GM19351 (cell line): ENCODE data around the gene STAMBPL1.
"Not testable (repeated sequence)": the region's sequence is repeated elsewhere in the genome, so short reads cannot be mapped to it uniquely, and the experiment has no call there.

Experiments used
- ATAC-seq: cut with Tn5 transposase; IDR thresholded peaks from one replicate; pipeline ENCODE4 v1.9.1; 2021; ENCODE audit warnings: mild to moderate bottlenecking, moderate library complexity; ENCODE audit not compliant: unreplicated experiment

Gene STAMBPL1

DNA sequence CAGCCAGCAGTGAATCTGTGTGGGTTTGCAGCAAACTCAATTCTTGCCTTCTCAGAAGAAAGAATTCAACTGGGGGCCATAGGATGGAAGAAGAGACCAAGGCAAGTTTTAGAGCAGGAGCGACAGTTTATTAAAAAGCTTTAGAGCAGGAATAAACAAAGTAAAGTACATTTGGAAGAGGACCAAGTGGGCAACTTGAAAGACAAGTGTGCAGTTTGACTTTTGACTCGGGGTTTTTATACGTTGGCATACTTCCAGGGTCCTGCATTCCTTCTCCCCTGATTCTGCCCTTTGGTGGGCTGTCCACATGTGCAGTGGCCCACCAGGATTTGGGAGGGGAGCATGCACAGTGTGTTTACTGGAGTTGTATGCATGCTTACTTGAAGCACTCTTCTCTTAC lies 25.4 kb upstream of the STAMBPL1 start:
- ATAC-seq: no peak

DNA sequence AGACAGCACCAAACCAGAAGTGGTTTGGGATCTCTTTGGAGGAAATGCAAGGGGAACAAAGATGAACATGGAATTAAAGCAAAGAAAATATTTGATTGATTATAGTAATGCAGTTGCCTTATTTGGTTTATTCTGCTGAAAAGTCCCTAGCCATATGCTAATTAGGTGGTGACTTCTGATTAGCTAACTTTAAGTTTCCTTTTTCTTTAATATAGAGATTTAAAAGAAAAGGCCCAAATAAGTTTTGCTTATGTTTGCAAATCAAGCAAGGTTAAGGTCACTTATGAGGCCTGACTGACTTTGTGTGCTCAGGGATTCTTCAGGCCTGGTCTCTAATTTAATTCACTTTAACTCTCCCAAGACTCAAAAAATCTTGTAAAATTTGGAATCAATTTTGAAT lies 22.2 kb upstream of the STAMBPL1 start:
- ATAC-seq: no peak

DNA sequence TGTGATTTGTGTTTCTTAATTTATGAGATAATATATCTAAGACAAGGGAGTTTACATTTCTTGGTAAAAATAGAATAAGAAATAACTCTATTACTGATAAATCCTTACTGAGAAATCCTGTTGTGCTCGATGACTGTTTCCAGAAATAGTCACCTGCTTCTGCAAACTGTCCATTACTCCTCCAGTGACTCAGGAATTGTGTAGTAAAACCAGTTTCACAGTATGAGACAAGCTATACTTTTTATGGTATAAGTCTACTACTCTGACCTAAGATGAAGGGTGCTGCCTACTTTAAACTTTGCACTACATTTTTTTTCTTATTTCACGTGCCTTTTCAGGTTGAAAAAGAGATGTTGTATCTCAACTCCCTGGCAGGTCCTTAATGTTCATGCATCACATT lies 21.6 kb upstream of the STAMBPL1 start:
- no peak for ATAC-seq

DNA sequence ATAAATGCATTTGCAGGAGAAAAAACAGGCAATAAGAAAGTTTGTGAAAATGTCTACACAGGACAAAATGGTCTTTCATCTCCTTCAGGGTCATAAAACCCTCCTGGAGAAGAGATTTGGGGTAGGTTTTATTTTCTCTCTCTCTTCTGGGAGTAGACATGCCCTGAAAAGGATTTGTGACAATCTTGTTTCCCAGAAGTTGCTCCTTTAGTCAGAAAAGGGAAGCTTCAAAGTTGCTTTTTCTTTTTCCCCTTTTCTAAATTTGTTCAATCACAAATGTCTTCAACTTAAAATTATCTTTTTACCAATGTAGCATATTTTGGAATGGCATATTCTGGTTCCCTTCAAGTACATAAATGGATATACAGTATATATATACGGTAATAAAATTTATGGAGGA lies 19.0 kb upstream of the STAMBPL1 start:
- no peak for ATAC-seq

DNA sequence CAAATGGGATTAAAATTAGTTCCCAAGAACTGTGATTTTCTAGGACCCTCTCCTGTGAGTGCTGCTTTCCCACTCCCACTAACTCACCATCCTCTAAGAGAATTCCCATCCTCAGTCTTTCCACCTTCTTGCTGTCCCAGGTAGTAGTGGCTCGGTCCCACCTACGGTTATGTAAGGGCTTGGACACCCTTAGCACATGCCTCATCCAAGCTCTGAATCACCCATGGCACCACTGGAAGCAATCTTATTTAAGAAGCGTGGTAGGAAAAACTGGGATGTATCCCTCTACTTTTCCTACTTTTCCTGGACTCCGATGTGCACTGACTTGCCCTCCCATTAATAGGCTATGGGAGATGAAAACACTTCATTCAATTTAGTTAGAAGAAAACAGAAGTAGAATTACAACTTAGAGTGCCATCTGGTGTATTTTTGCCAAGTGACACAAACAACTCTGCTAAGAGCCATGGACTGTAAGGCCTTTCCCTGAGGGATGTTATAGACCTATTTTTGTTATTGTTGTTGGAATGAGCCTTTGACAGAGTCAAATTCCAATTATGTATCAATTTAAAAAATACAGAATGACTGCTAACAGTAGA lies 14.7 kb upstream of the STAMBPL1 start:
- no peak for ATAC-seq

DNA sequence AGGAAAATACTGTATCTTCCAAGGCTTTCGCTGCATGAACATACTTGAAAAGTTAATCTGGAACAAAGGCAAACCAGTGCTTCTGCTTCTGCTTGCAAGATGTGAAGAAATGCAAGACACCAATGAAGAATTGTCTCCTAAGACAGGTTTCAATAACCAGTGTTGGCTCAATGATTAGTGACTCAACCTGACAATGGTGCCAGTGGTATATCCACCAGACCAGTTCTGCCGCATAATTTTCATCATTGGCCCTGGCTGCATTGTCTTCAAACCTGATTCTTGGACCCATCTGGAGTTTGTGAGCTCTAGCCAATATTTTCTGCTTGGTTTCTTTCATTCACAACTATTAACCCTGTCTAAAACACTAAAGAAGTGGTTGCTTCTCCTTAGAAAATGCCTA lies 13.6 kb upstream of the STAMBPL1 start:
- ATAC-seq: no peak

DNA sequence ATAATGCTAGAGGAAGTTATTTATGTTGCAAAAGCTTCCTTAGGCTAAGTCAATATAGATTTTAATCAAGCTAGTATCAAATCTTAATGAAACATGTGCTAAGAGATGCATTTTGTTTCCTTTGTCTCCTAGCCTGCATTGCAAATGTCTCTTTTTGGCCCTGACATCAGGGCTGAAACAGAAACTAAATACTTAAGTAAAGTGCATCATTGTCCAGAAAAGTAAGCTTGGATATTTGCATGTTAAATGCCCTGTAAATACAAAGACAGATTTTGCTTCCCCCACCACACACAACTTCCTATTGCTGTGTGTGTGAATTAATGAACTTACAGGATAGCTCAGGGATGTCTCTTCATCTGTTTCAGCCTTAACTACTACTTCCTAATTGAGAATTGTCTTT lies 10.0 kb upstream of the STAMBPL1 start:
- no peak for ATAC-seq

DNA sequence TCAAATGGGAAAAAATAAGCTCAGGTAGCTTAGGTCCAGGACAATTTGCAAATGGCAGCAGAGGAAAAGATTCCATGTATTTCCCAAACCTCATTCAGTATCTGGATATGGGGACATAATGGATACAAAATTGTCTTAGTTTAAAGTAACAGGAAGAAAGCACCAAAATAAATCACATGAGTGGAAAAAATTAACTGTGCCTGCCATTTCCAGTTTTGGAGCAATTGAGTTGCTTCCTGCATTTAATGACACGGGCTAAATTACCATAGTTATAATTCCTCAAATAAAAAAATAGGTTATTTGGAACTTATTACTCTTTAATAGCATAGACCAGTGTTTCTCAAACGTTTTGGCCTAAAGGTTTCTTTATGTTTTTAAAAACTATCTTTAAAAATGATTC lies 6.3 kb upstream of the STAMBPL1 start:
- no peak for ATAC-seq

DNA sequence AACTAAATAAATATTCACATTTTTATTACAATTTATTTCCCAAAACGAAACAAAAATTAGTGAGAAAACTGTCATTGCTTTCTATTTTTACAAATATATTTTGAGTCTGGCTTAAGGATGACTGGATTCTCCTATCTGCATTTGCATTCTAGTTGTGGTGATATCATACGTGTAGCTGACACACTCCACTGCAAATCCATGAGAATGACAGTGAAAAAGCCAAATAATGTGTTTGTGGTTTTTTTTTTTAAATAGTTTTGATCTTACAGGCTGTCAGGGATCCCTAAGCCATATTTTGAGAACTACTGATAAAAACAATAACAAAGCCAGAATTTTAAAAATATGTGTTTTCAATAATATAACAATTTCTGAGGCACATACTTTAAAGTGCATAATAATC lies 5.8 kb upstream of the STAMBPL1 start:
- ATAC-seq: no peak

DNA sequence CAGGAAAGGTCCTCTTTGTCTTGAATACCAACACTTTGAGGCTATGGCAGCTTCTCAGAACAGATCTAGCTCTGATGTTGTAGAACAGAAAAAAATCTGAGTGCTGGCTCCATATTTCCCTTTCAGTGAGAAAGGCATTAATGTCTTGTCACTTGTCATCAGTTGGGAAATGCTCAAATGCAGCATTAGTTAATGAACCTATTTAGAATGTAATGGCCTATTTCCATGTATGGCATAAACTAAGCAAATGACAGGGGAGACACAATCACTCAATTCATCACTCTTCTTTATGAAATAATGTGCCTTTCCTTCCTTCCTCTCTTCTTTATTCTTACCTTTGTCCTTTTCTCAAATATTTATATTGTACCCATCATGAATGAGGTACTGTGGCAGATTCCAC lies 5.0 kb upstream of the STAMBPL1 start:
- no peak for ATAC-seq

DNA sequence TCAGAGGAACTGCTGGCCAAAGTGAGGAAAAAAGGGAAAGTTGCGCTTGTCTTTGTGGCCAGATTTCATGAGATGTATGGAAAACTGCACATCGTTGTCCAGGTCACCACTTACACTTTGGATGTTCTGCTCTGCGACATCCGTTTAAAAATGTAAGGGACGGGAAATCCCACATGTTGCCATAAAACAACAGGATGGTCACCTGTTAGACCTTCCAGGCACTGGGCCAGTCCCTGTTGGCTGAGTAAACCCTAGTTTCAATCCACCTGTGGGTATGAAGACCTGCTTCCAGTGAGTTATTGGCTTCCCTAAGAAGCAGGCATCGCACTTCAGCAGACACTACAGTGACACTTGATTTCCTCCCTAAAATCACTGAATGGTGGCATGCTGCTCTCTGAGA lies 2.7 kb upstream of the STAMBPL1 start:
- ATAC-seq: no peak

DNA sequence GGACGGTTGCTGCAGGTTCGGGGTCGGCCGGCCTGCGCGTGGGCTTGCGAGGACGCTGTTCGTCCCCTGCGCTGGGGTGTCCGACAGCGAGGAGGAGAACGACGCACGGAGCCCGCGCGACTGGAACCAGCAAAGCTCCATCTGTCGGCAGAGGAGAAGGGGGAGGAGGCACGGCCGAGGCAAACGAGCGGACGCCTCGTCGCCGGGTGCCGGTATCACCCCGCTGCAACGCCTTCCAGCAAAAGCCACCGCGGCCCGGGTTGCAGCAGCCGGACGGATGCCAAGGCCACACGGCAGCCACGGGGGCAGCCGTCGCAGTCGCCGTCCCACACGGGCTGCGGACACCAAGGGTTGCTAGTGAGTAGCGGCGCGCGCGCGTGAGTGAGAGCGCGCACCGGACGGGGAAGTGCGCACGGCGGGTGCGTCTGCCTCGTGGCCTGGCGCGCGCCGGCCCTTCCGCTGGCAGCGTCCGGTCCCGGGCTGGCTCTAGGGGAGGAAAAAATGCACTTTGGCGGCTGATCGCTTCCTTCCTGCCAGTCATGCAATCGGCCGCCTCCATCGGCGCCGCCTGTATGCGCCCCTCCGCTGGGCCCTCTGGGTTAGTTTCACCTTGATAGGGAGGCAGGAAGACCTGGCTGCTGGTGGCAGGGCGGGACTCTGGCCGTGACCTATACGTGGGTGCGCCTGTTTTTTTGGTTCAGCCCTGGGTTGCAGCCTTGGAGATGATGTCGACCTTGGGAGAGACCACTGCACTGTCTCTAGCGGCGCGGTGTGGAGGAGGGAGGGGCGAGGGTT lies 434 bp downstream of the STAMBPL1 start:
- peak; percentile 57 for ATAC-seq

DNA sequence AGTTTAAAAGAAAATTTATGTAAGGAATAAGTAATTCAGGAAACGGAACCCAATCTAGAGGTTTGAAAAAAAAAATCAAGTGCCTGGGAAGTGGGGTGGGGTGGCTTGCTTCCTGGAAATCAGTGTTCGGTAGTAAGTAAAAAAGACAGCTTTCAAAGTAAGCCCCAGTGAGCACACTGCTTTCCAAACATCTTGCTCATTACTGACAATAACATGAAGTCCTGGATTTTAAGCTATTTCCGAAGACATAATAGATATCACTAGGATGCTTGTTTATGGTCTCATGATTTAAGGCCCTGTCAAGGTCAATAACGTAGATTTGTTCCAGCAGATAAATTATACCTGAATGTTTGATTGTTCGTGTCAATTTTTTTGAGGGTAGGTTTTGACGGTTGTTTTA lies 1.3 kb downstream of the STAMBPL1 start:
- ATAC-seq: no peak

DNA sequence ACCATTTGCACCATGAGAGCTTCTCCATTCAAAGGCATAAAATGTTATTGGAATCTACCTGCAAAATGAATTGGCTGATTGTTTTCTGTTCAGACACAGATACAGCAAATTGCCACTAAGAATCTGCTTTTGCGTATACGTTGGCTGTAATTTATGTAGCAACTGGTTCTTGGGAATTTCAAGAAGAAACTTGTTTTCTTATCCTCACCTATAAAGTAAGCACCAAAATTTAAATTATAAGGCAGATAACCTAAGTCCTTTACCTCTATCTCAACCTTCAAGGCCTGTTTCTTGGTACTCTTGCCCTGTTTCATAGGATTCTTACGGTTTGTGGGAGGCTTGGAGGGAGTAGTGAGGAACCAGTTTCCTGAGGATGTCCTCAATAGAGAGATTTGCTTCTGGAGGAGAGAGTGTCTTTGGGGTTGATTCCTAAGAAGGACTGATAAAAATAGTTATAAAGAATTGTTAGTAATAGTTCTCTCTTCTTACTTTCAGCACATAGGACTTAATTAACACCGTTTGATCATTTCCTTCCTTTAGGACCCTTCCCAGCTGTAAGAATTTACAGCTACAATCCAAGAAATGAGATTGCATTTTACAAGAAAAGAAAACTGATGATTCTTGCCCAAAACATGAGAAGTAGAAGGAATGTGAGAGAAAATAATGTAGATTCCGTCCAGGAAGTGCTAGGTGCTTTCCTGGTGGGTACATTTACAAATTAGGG lies 2.0 kb downstream of the STAMBPL1 start:
- ATAC-seq: no peak

DNA sequence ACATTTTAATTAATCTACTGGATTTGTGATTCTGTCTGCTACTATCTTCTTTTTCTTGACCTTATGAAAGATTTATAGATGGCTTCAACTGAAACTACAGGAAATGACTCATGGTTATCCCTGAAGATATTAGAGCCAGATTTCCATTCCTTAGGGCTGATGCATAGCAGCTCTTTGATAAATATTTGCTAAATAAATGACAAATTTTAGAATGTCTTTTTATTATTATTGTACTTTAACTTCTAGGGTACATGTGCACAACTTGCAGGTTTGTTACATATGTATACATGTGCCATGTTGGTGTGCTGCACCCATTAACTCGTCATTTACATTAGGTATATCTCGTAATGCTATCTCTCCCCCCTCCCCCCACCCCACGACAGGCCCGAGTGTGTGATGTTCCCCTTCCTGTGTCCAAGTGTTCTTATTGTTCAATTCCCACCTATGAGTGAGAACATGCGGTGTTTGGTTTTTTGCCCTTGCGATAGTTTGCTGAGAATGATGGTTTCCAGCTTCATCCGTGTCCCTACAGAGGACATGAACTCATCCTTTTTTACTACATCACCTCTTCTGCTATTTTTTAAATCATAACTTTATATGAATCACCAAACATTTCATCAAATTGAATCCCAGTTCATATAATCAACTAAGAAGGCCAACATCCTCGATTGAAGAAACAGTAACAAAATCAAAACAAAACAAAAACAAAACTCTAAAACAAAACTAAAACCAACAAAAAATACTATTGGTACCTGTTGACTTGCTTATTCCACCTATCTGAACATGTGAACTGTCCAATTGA lies 2.8 kb downstream of the STAMBPL1 start:
- not testable (repeated sequence) for ATAC-seq

DNA sequence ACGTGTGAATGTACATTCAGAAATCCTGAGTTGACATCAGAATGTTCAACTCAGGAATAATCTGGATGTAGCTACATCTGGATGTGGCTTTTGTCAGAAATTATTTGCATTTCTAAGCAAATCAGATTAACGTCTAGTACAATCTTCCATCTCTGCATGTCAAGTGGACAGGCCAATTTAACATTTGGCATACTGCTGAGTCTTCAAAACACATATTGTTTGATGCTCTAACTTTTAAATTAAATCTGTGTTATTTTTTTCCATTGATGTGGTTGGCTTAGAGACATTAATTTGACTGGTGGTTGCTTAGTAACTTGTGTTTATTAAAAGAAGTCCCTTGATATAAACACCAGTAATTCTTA lies 3.4 kb downstream of the STAMBPL1 start:
- no peak for ATAC-seq

DNA sequence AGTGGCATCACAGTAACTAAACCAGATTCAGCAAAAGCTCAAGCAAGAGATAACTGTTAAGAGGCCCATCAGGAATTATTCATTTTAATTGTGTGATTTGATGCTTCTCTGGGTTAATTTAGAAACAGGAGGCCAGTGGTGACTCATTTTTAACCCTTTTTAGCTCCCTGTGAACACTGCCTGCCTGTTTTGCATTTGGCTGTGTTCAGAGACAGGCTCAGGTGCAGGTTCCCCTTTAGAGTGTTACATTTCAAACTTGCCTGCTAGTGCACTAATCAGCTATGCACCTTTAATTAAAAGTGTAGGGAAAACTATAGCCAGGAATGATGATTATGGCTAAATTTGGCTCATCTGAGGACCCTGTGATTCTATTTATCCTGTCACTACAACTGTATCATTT lies 6.5 kb downstream of the STAMBPL1 start:
- ATAC-seq: peak; percentile 62

DNA sequence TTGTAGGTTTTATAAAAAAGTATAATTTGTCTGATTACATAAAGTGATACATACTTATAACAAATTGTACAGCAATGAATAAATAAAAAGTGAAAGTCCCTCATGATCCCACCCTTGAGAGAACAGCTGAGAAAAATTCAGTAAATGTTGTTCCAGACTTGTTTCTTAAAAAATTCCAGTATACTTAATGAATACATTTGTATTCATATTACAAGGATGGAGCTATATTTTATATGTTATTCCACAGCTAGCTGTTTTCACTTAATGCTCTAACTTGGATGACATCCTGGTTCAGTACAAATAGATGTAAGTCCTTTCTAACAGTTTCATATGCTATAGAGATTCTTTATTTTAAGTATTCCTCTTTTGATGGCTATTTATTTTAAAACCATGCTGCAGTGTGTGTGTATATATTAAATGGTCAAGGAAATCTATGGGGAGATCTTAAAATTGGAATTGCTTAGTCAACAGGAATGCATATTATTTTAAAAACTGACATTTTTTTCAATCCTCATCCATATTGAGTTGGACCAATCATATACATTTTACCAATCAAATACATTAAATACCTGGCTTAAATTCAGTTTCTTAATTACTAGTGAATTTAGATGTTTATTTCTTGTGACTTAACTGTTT lies 8.9 kb downstream of the STAMBPL1 start:
- no peak for ATAC-seq

DNA sequence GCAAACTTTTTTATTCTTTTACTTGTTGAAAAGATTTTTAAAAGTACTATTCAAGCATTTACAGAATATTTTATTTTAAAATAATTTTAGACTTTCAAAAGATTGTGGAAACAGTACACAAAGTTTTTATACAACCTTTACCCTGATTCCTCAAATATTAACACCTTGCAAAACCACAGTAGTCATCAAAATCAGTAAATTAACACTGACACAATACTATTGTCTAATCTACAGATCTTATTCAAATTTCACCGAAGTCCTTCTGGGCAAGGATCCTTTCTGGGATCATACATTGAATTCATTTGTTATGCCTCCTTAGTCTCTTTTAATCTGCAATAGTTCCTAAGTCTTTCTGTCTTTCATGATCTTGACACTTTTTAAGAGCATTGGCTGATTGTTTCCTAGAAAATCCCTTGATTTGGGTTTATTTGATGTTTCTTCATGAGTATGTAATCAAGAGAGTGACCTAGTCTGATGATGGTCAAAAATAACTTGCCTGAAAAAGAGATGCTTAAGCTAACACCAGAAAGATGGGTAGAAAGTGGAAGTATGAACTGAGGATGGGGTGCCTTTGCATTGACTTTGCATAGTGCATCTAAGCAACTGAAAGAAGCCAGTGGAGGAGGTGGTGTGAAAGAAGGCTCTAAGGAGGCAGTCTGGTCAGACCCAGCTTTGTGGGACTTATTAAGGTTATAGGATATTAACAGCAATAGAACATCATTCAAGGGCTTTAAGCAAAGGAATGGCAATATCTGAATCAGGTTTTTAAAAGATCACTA lies 9.7 kb downstream of the STAMBPL1 start:
- peak; percentile 79 for ATAC-seq

DNA sequence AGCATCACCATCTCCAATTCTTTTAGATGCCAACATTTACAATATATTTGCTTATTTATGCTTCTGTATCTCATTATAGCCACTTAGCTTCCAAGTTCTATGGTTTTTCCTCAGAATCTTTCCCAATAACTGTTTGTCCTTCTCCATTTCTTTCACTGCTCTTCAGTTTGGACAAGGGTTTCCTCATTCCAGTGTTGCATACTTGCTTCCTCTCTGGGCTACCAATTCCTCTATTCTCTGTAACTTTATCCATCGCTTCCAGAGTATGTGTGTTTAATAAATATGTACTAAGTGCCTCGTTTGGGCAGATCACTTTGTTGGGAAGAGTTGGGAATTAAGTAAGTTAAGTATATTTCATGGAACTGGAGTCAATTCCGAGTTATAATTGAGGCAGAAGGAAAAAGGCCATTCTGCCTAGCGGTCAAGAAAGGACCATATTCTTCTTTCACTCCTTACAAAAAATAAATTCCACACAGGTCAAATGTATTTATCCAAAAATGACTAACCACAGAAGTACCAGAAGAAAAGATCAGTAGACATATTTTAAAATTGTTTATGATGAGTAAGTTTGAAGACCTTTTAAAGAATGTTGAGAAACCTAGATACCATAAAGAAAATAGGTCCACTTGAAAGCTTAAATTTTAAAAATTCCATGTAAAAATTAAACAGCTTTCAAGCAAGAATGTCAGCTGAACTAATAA lies 10.8 kb downstream of the STAMBPL1 start:
- ATAC-seq: no peak
